SK-N-SH (cell line): ENCODE data around the gene THSD4. TPM values are rescaled to one million over a fixed set of nuclear protein-coding genes. Genes with fewer than 3 reads are reported as not detected.

Experiments used
- CTCF ChIA-PET: fragments of 300-600, 350-600 bp; formaldehyde crosslinking; extraction: SDS; loops from one replicate; lab custom pipeline; 2021; lab: Yijun Ruan, JAX
- POLR2A ChIA-PET: fragments of 350-600 bp; sonication (Branson Sonifier 250); formaldehyde crosslinking; extraction: SDS; loops from one replicate; lab custom pipeline; 2020; ENCODE audit warnings: antibody characterized with exemption, inconsistent platforms; lab: Yijun Ruan, JAX
- DNase-seq: peaks from one replicate; pipeline ENCODE4 v3.0.0; 2012
- H2AFZ ChIP-seq: fragments of 200-600 bp; sonication (generic); 2 replicates; pipeline ENCODE4 v1.8.1; 2016; ENCODE audit warnings: antibody characterized with exemption, mild to moderate bottlenecking, low read depth
- H3F3A ChIP-seq: fragments of 200-600 bp; sonication (generic); replicated peaks from 2 replicates; pipeline ENCODE3; 2016; ENCODE audit warnings: antibody characterized with exemption, mild to moderate bottlenecking; ENCODE audit not compliant: insufficient read depth
- H3K27ac ChIP-seq, 2 experiments: fragments of 200-500 bp in 1 of 2; fragments of 200-600 bp in 1 of 2; sonication (Bioruptor generic) in 1 of 2; sonication (generic), shearing (Covaris generic) in 1 of 2; 2 replicates each; pipeline versions ENCODE4 v1.5.1 to v1.6.1; 2014 to 2016; ENCODE audit warnings: low read depth in 2 of 2, inconsistent platforms in 1 of 2, low read length in 1 of 2, mild to moderate bottlenecking in 1 of 2, mixed read lengths in 1 of 2
- H3K27me3 ChIP-seq: fragments of 200-600 bp; sonication (generic), shearing (Covaris generic); 2 replicates; pipeline ENCODE4 v1.6.1; 2016; ENCODE audit warnings: mixed run types; ENCODE audit not compliant: insufficient read depth
- H3K36me3 ChIP-seq, 2 experiments: fragments of 200-500 bp in 1 of 2; fragments of 200-600 bp in 1 of 2; sonication (Bioruptor generic) in 1 of 2; sonication (generic) in 1 of 2; replicated peaks in 1 of 2; 2 replicates each; pipeline versions ENCODE3 to v1.5.1; 2014 to 2016; ENCODE audit warnings: low read length in 1 of 2, mild to moderate bottlenecking in 1 of 2; ENCODE audit not compliant: insufficient read depth in 2 of 2, control insufficient read depth in 1 of 2
- H3K4me1 ChIP-seq, 2 experiments: fragments of 200-500 bp in 1 of 2; fragments of 200-600 bp in 1 of 2; sonication (Bioruptor generic) in 1 of 2; sonication (generic), shearing (Covaris generic) in 1 of 2; 2 replicates each; pipeline versions ENCODE4 v1.5.1 to v1.6.1; 2014 to 2016; ENCODE audit warnings: low read depth in 1 of 2, low read length in 1 of 2, mixed run types in 1 of 2; ENCODE audit not compliant: insufficient read depth in 2 of 2, control insufficient read depth in 1 of 2
- H3K4me2 ChIP-seq: fragments of 200-600 bp; sonication (generic), shearing (Covaris generic); 2 replicates; pipeline ENCODE4 v1.6.1; 2017; ENCODE audit warnings: mixed run types
- H3K4me3 ChIP-seq, 2 experiments: fragments of 200-500 bp in 1 of 2; fragments of 200-600 bp in 1 of 2; sonication (Bioruptor generic) in 1 of 2; sonication (generic), shearing (Covaris generic) in 1 of 2; 2 replicates each; pipeline versions ENCODE4 v1.5.1 to v1.8.1; 2014 to 2016; ENCODE audit warnings: low read depth in 2 of 2, inconsistent platforms in 1 of 2, low read length in 1 of 2, mild to moderate bottlenecking in 1 of 2, mixed read lengths in 1 of 2, moderate library complexity in 1 of 2
- H3K79me2 ChIP-seq: fragments of 200-600 bp; sonication (generic); 2 replicates; pipeline ENCODE4 v1.8.1; 2017; ENCODE audit warnings: mild to moderate bottlenecking; ENCODE audit not compliant: insufficient read depth
- H3K9ac ChIP-seq: fragments of 200-600 bp; sonication (generic); 2 replicates; pipeline ENCODE4 v1.6.1; 2017; ENCODE audit warnings: mixed run types
- H3K9me2 ChIP-seq: fragments of 200-600 bp; sonication (generic); 2 replicates; pipeline ENCODE4 v1.6.1; 2017; ENCODE audit warnings: mixed run types
- H3K9me3 ChIP-seq: fragments of 200-600 bp; sonication (generic); 2 replicates; pipeline ENCODE4 v1.6.1; 2017; ENCODE audit warnings: mixed run types, mild to moderate bottlenecking, moderate library complexity
- H4K20me1 ChIP-seq: fragments of 200-600 bp; sonication (generic); 2 replicates; pipeline ENCODE4 v1.6.1; 2017; ENCODE audit warnings: mild to moderate bottlenecking, mixed run types; ENCODE audit not compliant: insufficient read depth
- ELF1 ChIP-seq: IDR thresholded peaks from 2 replicates; pipeline ENCODE4 v1.4.0; 2012
- NRF1 ChIP-seq: IDR thresholded peaks from 2 replicates; pipeline ENCODE4 v1.6.1; 2012; ENCODE audit warnings: low read depth, mild to moderate bottlenecking, low read length
- YY1 ChIP-seq: IDR thresholded peaks from 2 replicates; pipeline ENCODE4 v1.4.0; 2012; ENCODE audit warnings: low read depth, mild to moderate bottlenecking
- WGBS: methylation state at CpG from one replicate; pipeline ENCODE4 v1.1.6; 2017; ENCODE audit warnings: low lambda C conversion rate; 5-methylcytosine and 5-hydroxymethylcytosine counted together
- polyA plus RNA-seq, 3 experiments: library from polyadenylated mRNA; depleted of rRNA; stranded (reverse); fragments of >200 nt; gene quantifications; 2 replicates each; pipeline ENCODE4 v1.2.3, GENCODE V29; 2012
- TF ChIP-seq, protein P1 (sequence below): IDR thresholded peaks from 2 replicates; pipeline ENCODE4 v1.6.1; 2012; ENCODE audit warnings: mild to moderate bottlenecking, low read depth, low read length, moderate library complexity

The THSD4 gene
- polyA plus RNA-seq, 1 of the 3 experiments (the other 2 are of a cell fraction): 79.1 TPM

DNA sequence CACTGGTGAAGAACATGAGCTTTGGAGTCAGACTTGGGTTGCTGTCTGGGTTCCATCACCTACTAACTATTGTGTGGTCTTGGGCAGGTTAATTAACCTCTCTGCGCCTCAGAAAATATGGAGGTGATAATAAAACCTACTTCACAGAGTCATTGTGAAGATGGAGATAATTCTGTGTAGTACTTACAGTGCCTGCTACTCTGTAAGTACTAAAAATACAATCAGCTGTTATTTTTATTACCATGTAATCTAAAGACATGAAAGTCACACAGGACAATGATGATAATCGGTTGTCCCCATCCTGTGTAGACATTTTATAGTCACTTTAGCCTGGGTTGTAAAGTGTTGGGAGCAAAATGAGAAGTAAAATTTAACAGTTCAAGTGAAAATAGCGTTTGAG is 334.1 kb downstream of the THSD4 start:
- H3K4me1 ChIP-seq: peaks cover 0 to 27% of the 10 kb centered on the region in 2 experiments; a peak in 3 of 4 replicates
- H3K79me2 ChIP-seq: no peaks in the 10 kb centered on the region
- no peak overlapping the region for H3K4me2 ChIP-seq
- no peak for DNase-seq
- no peaks in the 10 kb centered on the region for H3K9me3 ChIP-seq
- H3F3A ChIP-seq: peaks cover 12% of the 10 kb centered on the region
- no peaks in the 10 kb centered on the region for H3K9me2 ChIP-seq
- H2AFZ ChIP-seq: no peak overlapping the region
- H3K27ac ChIP-seq: no peak overlapping the region
- no peaks in the 10 kb centered on the region for H3K36me3 ChIP-seq
- ChIA-PET POLR2A (no interaction called here), CTCF (interaction anchor here (0.7 to 3.5 kb wide), 14 partner anchors 9 to 707 kb away, joined by 3 to 20 read pairs (median 7); no protein-coding TSS in a partner anchor)
- H3K9ac ChIP-seq: no peak overlapping the region
- whole genome bisulfite sequencing: 55% methylated on average over 3 of the region's 3 CpGs
- no peaks in the 10 kb centered on the region for H3K27me3 ChIP-seq
- no peak for TF ChIP-seq ELF1
- H4K20me1 ChIP-seq: no peaks in the 10 kb centered on the region
- H3K4me3 ChIP-seq: no peak overlapping the region

- 63% methylated on average over 5 of the region's 5 CpGs for WGBS
Measured at GRCh38 chr15:71449956-71450355, 334.7 kb downstream of the THSD4 start.

DNA sequence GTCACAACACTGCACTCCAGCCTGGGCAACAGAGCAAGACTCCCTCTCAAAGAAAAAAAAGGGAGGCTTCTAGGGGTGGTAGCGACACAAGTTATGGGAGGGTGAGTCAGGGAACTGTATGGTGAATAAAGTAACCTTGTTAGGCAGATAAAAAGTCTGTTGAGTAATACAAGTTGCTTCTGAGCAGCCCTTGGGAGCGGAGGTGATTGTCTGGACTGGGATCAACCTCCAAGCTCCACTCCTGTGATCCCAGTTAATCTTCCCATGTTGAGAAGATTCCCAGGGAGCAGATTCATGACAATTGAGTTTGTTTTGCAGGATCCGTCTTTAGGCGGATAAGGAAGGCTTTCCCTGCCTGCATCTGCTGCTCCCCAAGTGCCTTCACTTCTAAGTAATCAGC is 335.9 kb downstream of the THSD4 start:
- 93% methylated on average over 4 of the region's 4 CpGs for WGBS
- no peaks in the 10 kb centered on the region for H3K27me3 ChIP-seq
- H3K4me2 ChIP-seq: no peak overlapping the region
- H3K9me2 ChIP-seq: no peaks in the 10 kb centered on the region
- ChIA-PET POLR2A (no interaction called here), CTCF (interaction anchor here (1.2 to 3.5 kb wide), 8 partner anchors 8 to 292 kb away, joined by 4 to 20 read pairs (median 8); no protein-coding TSS in a partner anchor)
- H4K20me1 ChIP-seq: no peaks in the 10 kb centered on the region
- no peaks in the 10 kb centered on the region for H3K36me3 ChIP-seq
- TF ChIP-seq, protein P1, sequence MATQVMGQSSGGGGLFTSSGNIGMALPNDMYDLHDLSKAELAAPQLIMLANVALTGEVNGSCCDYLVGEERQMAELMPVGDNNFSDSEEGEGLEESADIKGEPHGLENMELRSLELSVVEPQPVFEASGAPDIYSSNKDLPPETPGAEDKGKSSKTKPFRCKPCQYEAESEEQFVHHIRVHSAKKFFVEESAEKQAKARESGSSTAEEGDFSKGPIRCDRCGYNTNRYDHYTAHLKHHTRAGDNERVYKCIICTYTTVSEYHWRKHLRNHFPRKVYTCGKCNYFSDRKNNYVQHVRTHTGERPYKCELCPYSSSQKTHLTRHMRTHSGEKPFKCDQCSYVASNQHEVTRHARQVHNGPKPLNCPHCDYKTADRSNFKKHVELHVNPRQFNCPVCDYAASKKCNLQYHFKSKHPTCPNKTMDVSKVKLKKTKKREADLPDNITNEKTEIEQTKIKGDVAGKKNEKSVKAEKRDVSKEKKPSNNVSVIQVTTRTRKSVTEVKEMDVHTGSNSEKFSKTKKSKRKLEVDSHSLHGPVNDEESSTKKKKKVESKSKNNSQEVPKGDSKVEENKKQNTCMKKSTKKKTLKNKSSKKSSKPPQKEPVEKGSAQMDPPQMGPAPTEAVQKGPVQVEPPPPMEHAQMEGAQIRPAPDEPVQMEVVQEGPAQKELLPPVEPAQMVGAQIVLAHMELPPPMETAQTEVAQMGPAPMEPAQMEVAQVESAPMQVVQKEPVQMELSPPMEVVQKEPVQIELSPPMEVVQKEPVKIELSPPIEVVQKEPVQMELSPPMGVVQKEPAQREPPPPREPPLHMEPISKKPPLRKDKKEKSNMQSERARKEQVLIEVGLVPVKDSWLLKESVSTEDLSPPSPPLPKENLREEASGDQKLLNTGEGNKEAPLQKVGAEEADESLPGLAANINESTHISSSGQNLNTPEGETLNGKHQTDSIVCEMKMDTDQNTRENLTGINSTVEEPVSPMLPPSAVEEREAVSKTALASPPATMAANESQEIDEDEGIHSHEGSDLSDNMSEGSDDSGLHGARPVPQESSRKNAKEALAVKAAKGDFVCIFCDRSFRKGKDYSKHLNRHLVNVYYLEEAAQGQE: no peak
- no peak for TF ChIP-seq NRF1
- no peak overlapping the region for H3K27ac ChIP-seq
- DNase-seq: no peak
- H3K79me2 ChIP-seq: no peaks in the 10 kb centered on the region
- no peak overlapping the region for H2AFZ ChIP-seq
- H3K4me3 ChIP-seq: no peak overlapping the region
- peaks cover 5% of the 10 kb centered on the region for H3F3A ChIP-seq
- H3K4me1 ChIP-seq: peaks cover 0 to 18% of the 10 kb centered on the region in 2 experiments
- H3K9ac ChIP-seq: no peak overlapping the region
- H3K9me3 ChIP-seq: no peaks in the 10 kb centered on the region

More at GRCh38 chr15:71449956-71450355, 334.7 kb downstream of the THSD4 start:
- no peak overlapping the region for H2AFZ ChIP-seq
- no peaks in the 10 kb centered on the region for H3K9me2 ChIP-seq
- peaks cover 0 to 24% of the 10 kb centered on the region in 2 experiments; a peak in 3 of 4 replicates for H3K4me1 ChIP-seq
- H3F3A ChIP-seq: peaks cover 6% of the 10 kb centered on the region
- TF ChIP-seq YY1: no peak
- TF ChIP-seq, protein P1: peak; percentile 75; the same call in 1 of the 2 replicates
- H3K4me3 ChIP-seq: no peak overlapping the region
- no peak overlapping the region for H3K27ac ChIP-seq
- no peaks in the 10 kb centered on the region for H3K79me2 ChIP-seq
- no peaks in the 10 kb centered on the region for H3K9me3 ChIP-seq
- no peaks in the 10 kb centered on the region for H4K20me1 ChIP-seq
- H3K36me3 ChIP-seq: no peaks in the 10 kb centered on the region
- no peak for DNase-seq
- ChIA-PET CTCF (interaction anchor here (0.8 to 3.5 kb wide), 13 partner anchors 10 to 706 kb away, joined by 3 to 20 read pairs (median 8); no protein-coding TSS in a partner anchor), POLR2A (no interaction called here)
- no peaks in the 10 kb centered on the region for H3K27me3 ChIP-seq
- H3K4me2 ChIP-seq: no peak overlapping the region
- H3K9ac ChIP-seq: no peak overlapping the region
